ENCODE results near the gene CAND1.

CAND1 gene

GRCh38 chr12:67348683-67349082 lies 79.5 kb downstream of the CAND1 start:
- DNase-seq, result no peak

DNA sequence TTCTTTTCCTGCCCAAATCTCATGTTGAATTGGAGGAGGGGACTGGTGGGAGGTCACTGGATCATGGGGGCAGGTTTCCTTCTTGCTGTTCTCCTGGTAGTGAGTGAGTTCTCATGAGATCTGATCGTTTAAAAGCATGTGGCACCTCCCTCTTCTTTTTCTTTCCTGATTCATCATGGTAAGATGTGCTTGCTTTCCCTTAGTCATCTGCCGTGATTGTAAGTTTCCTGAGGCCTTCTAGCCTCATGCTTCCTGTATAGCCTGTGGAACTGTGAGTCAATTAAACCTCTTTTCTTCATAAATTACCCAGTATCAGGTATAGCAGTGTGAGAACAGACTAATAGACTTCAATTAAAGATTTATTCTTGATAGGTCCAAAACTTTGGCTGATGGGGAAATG lies 83.5 kb downstream of the CAND1 start:
- no peak for DNase-seq

GRCh38 chr12:67354322-67354721 lies 85.2 kb downstream of the CAND1 start:
- DNase-seq, result no peak

DNA sequence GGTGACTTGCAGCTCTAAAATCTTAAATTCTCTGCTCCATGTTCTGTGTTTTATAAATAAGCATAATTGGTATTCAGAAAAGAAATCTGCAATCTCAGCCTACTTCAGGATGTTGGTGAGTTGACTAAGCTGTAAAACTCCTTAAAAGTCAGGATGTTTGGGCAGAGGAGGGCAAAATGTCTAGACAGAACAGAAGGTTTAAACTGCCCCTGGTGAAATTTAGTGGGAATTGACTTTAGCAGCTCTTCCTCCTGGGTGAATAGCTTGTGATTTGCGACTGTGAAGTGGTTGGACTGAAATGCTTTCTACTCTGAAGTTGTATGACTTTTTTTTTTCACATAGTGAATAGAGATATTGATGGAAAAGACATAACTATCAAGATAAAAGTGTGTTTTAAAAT lies 85.8 kb downstream of the CAND1 start:
- DNase-seq, result peak; percentile 11

DNA sequence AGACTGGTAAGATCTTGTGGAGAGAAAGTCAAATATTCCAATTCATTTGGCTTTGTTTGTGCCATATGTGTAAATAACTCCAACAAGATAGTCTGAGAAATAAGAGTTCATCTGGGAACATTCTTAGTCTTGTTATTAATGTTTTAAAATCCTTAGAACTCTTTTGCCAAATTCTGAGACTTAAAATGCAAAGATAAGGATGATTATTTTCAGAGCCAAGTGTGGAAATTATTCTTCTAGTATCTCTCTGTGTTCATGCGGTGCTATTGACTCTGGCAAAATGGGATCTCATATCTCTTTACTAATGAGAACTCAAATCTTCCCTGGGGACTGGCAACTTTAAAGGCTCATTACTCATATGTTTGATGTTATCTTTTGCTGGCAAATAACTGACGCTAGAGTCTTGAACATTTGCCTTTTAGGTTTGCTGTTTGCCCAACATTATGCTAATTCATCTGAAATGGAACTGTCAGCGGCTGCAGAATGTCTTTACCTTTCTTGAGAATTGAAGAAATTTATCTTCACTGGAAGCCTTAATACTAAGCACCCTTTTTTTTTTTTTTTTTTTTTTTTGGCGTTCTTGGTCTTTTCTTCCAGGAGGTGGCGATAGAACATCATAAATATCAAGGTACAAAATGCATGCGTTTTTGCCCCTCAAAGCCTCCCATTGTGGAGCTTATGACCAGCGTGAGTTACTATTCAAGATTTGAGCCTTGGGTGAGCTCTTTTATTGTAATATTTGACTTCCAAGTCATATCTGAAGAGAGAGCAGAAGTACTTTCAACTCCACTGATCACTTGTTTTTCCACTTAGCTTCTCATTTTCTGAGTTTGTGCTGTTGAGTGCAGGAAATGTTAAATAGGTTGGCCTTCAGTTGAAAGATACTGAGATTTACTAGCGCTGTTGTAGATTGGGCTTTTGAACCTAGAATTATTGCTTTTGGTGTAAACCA lies 86.5 kb downstream of the CAND1 start:
- peak; percentile 70 for DNase-seq

DNA sequence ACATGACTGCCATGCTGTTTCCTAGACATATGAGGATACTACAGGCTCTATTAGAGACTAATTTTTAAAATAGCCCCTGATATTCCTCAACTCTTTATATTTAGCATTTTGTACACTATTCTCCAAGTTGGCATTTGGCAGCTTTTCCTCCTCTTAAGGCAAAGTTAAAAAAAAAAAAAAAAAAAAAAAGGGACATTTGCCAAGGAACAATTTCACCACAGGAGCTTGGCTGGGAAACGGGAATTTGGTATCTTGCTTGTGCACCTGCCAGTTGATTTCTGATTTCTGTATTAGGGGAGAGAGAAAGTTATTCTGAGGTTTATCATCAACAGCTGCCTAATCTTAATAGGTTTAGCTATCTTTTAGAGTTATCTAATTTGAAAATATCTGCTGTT lies 87.2 kb downstream of the CAND1 start:
- no peak for DNase-seq

DNA sequence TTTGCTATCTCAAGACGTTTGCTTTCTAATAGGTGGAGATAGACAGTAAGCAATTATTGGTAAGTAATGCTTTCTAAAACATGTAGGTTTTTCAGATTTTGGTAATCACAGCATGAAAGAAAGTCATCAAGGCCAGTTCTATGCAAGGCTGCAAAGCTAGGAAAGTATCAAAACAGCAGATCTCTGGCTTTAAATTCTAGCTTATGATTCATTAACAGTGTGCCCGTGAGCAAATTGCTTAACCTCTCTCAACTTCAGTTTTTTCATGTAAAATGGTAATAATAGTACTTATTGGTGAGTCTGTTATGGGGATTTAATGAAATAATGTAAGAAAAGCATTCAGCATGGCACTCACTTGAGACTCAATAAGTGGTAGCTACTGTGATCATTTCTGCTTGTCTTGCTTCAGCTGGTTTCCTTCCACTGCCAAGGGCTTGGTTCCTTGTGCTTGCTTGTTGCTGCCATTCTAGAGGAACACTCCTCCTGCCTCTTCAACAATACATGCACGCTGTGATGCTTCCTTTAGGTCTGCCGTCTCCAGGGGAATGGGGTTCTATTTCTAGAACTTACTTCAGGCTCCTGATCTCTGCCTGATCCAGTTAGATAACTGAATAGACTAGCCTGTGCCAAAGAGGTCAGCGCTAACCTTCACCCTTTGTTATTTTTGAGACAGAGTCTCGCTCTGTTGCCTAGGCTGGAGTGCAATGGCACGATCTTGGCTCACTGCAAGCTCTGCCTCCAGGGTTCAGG lies 88.4 kb downstream of the CAND1 start:
- no peak for DNase-seq

DNA sequence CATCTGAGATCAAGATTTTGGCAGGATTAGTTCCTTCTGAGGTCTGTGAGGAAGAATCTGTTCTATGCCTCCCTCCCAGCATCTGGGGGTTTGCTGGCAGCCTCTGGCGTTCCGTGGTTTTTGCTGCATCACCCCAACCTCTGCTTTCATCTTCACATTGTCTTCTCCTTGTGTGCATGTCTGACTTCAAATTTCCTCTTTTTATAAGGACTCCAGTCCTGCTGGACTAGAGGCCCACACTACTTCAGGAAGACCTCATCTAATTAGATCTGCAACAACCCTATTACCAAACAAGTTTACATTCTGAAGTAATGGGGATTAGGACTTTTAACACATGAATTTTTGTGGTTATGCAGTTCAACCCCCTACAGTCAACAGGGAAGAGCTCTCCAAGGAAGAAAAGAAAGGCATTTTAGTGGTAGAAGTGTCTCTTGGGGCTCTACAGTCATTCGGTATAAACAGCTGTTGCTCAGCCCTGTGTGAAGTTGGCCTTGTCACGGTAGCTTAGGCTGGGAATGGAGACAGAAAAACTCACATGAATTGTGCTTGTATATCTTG lies 89.7 kb downstream of the CAND1 start:
- peak; percentile 98 for DNase-seq

- DNase-seq, result no peak
Measured at GRCh38 chr12:67362526-67362925, 93.4 kb downstream of the CAND1 start.

- DNase-seq, result no peak
Measured at GRCh38 chr12:67364228-67364627, 95.1 kb downstream of the CAND1 start.

DNA sequence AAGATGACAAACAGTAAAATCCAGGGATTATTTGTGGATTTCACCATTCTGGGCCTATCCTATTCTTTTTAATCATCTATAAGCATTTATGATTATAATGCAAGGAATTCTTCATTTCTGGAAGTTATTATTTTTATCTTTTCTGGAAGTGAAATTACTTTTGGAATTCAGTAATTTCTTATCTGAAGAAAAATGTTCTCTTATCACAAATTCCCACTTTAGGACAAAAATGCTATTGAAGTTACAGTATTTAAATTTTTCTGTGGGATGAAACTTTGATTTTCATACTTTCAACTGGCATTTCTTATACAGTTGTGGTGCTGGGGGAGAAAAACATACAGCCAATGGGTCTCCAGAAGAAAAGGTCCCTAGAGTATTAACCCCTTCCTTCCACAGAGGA lies 96.0 kb downstream of the CAND1 start:
- no peak for DNase-seq

- DNase-seq, result no peak
Measured at GRCh38 chr12:67367843-67368242, 98.7 kb downstream of the CAND1 start.
